Islet of Langerhans (tissue), 1 donor: ENCODE results near the gene BBS12.

Experiments used
- FAIRE-seq: peaks from one replicate; lab custom pipeline; 2011; peaks lifted over from hg19 to GRCh38; lab: Jason Lieb, UNC

Gene BBS12

DNA sequence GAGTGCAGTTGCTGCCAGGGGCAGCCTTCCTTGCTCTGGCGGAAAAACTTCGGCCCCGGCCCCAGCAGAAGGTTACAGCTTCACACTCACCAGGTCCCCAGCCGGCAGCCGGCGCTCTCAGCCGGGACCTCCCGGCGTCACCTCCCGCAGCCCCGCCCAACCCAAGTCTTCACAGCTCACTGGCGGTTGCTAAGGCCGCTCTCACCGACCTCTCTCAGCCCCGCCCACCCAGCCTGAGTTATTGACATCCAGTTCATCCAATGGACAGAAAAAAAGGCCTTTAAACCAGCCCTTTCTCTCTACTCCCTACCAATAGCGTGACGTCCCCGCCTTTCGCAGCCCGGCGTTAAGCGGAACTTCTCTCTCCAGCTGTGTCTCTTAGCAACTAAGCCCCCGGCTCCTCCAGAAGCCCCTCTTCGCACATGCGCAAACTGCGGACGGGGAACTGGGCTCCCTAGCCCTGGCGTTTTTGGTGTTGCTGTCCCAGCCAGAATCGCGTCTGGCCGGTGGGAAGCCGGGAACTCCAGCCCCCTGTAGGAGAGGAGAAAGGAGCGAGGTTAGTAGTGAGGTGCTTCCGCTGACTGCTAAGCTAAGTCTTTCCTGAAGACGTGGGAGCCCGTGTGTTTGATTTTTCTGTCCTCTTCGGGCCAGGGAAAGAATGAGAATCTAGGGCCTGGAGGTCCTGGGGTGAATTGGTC is at the start of gene BBS12:
BBS12 (plus strand) TSS at position 376 of the 698 bp plus-strand sequence. CDS start 9,189 bp downstream, outside the sequence.
- peak; percentile 93 for FAIRE-seq

GRCh38 chr4:122686691-122687090 is 45.8 kb upstream of the BBS12 start:
- FAIRE-seq: no peak

DNA sequence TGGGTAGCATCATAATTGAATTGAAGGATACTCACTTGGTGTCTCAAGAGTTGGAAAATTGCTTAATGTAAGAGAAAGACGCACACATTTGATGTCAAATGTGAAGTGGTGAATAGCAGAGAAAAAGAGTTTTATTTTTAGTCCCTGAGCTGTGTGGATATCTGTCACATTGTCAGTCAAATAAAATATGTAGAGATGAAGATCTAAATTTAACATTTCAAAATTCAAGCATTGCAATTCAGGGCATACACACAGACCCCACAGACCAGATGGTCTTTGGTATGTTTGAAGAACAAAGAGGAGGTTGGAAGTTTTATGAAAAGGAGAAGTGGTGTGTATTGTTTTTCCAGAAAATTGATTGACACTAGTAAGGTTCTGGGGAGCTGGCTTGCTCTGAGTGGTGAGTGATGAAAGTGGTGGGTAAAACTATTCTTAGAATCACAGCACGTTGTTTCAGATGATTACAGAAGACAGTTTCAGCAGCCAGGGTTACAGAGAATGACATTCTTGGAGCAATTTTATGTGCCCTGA is 44.9 kb upstream of the BBS12 start:
- no peak for FAIRE-seq

DNA sequence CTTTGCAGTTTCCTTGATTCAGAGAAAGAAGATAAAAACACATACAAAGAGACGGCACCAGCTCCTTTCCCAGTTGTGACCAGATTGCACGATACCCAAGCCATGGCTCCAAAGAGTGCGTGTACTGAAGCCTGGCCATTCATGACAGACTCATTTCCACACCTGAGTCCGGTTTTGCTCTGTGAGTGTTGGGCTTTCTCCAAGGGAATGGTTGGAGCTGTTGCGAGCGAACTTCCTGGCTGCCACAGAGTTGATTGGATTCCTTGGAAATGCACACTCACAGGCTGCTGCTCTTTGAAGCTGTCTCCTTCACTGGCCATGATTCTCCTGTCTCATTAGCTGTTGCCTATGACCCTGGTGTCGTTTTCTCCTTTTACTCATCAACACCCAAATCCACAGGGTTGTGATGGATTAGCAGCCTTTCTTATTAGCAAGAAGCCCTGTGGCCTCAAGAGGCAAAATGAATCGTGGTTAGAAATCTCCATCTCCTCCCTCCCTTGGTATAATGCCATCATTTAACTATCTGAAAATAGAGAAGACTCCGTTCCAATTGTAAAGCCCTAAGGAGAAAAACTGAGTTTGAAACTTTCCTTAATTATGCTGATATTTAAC is 43.9 kb upstream of the BBS12 start:
- no peak for FAIRE-seq

- FAIRE-seq: no peak
Observed at GRCh38 chr4:122689972-122690371, 42.5 kb upstream of the BBS12 start.

DNA sequence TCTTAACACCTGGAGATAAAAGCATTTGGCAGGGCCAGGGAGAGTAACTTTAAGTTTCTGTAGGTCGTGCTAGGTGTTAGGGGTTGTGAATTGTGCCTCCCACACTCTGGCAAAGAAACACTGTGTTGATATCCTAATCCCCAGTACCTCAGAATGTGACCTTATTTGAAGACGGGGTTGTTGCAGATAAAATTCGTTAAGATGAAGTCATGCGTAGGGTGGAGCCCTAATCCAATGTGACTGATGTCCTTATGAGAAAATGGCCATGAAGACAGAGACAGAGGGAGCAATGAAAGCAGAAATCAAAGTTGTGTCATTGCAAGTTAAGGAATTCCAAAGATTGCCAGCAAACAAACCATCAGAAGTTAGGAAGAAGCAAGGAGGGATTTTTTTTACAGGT is 40.5 kb upstream of the BBS12 start:
- no peak for FAIRE-seq

DNA sequence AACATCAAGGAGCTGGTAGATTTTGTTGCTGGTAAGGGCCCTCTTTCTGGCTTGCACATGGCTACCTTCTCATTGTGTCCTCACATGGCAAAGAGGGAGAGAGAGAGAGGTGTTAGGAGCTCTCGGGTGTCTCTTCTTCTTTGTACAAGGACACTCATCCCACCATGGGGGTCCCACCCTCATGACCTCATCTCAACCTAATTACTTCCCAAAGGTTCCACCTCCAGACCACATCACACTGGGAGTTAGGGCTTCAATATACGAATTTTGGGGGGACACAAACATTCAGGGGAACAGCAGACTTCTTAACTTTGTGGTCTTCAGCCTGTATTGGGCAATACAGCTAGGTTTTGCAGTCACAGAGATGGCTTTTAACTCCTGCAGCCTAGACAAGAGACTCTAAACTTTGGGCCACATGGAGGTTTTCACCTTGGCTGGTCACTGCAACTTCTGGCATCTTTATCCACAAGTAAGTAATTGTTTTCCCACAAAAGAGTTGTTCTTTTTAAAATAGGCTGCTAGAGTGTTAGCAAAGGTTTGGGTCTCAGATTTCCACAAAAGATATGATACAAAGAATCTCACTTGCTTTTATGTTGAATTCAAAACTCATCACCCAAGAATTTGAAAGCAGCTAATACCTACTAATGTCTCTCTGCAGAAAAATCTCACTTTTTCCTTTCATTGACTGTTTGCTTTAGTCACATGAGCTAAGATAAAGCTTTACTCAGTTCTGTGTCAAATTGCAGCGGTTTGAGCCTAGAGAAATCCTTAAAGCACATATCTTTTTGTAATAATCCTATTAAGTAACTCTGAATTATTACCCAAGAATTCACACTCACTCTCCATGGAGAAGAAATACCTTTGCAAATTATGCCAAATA is 39.6 kb upstream of the BBS12 start:
- FAIRE-seq: no peak

DNA sequence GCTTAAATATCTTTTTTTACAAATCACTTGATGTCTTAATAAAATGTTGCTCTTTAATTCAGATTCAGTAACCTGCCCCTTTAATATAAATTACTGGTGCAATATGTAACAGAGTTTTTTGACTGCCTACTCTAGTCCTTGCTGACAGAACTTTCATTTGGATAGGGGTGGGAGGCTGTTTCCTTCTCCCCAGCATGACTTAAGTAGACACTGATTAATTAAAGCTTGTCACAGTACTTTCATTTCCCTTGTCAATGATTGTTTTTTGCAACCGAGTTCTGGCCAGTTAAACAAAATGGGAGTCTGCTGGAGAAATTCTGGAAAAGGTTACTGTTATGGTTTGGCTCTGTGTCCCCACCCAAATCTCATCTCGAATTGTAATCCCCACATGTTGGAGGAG is 37.3 kb upstream of the BBS12 start:
- no peak for FAIRE-seq

GRCh38 chr4:122700178-122700725 is 32.3 kb upstream of the BBS12 start:
- no peak for FAIRE-seq

GRCh38 chr4:122701061-122701460 is 31.4 kb upstream of the BBS12 start:
- no peak for FAIRE-seq

- FAIRE-seq: no peak
Observed at GRCh38 chr4:122701965-122702364, 30.5 kb upstream of the BBS12 start.

GRCh38 chr4:122702939-122703338 is 29.6 kb upstream of the BBS12 start:
- no peak for FAIRE-seq

- no peak for FAIRE-seq
Observed at GRCh38 chr4:122703868-122704267, 28.6 kb upstream of the BBS12 start.

- FAIRE-seq: no peak
Observed at GRCh38 chr4:122705009-122705408, 27.5 kb upstream of the BBS12 start.

- no peak for FAIRE-seq
Observed at GRCh38 chr4:122705547-122706117, 26.9 kb upstream of the BBS12 start.

GRCh38 chr4:122706511-122706910 is 26.0 kb upstream of the BBS12 start:
- no peak for FAIRE-seq

DNA sequence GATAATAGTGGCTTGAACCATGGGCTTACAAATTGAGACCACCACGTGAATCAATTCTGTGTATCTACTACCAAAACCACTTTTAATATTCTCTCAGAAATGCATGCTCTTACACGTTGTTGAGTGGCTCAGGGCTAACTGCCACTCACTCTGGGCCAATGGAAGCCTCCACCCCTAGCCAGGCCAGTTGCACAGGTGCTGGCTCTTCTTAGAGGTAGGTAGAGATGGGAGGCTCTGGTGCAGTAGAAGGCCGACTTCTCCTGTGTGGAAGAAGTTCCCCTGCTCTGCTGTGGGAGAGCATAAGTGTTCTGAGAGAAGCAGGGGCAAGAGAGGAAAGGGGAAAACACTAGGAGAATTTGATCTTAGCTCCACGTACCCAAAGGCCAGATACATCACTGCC is 25.0 kb upstream of the BBS12 start:
- FAIRE-seq: no peak

GRCh38 chr4:122709236-122709635 is 23.3 kb upstream of the BBS12 start:
- no peak for FAIRE-seq

GRCh38 chr4:122710434-122711308 is 21.8 kb upstream of the BBS12 start:
- no peak for FAIRE-seq

- FAIRE-seq: no peak
Observed at GRCh38 chr4:122711919-122712318, 20.6 kb upstream of the BBS12 start.

GRCh38 chr4:122712782-122713181 is 19.7 kb upstream of the BBS12 start:
- FAIRE-seq: no peak
